SH-SY5Y (cell line): ENCODE results near the gene SPTBN2.

Experiments used
- GATA2 ChIP-seq: IDR thresholded peaks from 2 replicates; pipeline ENCODE4 v1.6.1; 2011; ENCODE audit warnings: mild to moderate bottlenecking, low read depth, low read length
- GATA3 ChIP-seq: IDR thresholded peaks from 2 replicates; pipeline ENCODE4 v1.6.1; 2011; ENCODE audit warnings: low read depth, mild to moderate bottlenecking, low read length, moderate library complexity

GRCh38 chr11:66720899-66721470 is 8.0 kb downstream of the SPTBN2 start:
- no peak for TF ChIP-seq GATA2
- no peak for TF ChIP-seq GATA3
